Ecto neural progenitor cell (in vitro differentiated cells): ENCODE measurements around the gene PARP12.

ENCODE experiments used
- DNase-seq: peaks from one replicate; pipeline ENCODE4 v3.0.0-alpha.2; 2018; ENCODE audit warnings: low spot score

The PARP12 gene

DNA sequence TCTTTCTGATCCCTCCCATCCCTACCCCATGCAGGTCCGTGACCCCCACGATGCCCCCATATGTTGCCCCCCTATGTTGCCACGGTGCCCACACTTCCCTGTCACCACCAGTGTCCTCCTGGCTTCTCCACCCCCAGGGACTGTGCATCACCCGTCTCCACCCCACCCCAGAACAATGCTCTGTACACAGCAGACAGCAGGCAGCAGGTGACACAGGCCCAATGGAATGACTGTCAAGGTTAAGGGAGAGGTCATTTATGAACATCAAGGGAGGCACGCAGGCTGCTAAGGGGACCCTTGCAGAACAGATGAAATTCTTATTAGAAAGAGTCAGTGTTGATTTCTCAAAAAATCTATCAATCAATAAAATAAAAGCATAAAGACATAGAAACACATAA is 71.5 kb downstream of the PARP12 start:
- DNase-seq: no peak

DNA sequence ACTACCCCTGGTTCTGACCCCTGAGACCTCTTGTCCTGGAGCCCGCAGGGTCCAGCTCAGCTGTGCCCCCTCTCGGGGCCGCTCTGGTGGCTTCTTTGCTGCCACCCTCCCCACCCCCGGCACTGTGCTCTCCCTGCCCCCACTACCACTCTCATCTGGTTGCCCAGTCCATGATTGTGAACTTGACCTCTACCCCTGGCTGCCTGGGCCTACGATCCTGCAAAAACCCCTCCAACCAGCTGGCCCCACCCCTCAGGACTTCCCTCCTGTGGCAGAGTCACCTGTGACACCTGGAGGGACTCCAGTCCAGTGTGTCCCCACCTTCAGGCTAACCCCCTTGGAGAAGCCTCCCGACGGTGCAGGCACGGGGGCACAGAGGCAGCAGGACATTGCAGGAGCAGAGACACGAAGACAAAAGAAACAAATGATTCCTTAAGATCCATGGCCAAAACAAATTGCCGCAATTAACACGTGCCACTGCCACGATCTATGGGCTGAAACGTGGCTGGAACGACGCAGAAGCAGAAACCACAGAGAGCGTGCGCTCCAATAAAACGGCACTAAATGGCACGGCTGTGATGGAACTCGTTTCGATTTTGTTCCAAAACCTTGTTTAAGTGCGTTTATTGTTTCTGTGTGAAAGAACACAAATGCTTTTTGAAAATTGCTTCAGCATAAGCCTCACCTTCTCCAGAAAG is 72.0 kb downstream of the PARP12 start:
- no peak for DNase-seq

DNA sequence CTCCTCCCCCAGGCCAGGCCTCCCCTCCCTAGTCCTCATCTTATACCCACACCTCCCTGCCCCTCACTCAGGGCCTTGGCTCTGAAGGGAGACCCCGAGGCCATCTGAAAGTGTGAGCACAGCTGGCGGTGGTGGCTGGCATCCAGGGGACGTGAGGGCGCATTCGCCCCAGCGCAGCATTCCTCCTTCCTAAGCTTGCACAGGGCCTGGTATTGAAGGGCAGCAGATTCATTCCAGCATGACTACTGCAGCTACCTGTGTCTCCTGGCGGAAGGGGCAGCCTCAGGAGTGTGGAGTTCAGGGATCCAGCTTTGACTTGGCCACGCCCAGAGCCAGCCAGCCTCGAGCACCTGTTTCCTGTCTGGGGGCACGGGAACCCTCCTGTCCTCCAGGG is 72.6 kb downstream of the PARP12 start:
- no peak for DNase-seq

DNA sequence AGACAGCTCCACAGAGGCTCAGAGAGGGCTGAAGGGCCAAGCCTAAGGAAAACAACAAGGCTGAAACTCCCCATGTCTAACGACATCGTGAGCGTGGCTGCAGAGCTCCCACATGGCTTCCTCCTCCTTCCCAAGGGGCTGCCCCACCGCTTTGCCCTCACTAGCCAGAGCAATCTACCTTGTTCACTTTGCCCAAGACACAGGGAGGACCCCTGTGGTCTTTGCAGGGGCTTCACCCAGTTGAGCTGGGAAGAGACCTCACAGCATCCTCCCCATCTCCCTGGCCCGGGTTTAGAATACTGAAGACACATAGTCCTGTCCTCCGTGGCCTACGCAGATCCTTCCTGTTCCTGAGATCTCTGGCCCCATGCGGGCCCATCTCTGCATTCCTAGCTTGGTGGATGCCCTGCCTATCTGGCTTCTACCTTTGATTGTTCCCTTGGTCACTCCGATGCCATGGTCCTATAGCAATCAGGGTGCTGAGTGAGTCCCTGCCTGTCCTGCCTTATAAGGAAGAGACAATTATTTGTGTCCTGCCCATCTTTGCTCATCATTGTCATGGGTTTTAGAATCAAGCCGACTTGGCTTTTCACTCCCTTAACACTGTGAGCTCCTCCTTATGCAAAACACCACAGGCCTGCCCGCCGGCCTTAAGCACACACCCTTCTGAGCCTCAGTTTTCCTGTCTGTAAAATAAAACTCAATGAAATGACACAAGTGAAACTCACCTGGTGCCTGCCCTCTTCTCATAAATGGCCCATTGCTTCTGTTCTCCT is 73.2 kb downstream of the PARP12 start:
- DNase-seq: no peak

DNA sequence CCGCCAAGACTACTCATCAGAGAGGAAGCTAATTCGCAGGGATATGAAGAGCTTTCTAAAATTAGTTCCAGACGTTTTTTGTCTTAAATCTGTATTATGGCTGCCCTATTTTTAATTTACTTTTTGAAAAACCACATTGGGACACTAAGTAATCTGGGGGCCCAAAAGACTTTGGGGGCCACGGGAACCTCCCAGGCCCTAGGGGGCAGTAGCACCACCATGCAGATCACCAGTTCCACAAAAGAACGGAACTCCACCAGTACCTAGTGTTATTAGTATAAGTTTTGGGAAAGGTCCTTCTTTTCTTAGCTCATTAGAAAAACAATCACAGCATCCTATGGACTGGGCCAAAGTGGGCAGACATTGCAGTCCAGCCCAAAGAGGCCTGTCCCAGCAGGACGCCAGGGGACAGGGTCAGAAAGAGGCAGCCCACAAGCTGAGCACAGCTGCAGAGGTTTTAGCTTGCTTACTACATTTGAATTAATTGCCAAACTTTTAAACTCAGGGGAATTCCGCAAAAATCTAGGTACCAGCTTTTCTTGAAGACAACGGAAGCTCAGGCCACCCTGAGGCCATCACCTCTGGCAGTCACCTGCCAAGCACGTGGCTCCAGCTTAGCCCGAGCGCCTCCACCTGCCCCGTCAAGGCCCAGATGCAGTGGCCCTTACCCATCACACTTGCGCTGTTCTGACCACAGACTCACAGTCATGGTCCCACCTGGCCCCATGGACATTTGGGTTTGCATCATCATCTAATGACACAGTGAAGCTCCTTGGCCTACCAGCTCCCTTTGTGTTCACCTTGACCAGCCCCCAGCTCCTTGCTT is 74.8 kb downstream of the PARP12 start:
- no peak for DNase-seq

DNA sequence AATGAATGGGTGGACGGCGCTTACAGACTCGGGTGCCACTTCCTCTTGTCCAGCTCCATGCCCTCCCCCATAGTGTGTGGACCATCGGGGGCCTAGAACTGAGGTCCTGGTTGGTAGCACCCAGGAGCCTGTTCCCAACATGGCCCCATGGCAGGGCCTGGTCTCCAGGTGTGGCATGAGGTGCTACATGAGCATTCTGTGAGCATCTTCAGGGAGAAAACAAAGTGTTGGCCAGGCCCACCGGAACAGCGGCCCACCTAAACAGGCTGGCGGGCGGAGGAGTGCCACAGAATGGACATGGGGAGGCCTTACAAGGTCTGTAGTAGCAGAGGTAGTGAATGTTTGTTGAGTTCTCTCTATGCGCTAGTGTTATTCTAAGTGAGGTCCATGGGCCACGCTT is 76.9 kb downstream of the PARP12 start:
- DNase-seq: no peak

DNA sequence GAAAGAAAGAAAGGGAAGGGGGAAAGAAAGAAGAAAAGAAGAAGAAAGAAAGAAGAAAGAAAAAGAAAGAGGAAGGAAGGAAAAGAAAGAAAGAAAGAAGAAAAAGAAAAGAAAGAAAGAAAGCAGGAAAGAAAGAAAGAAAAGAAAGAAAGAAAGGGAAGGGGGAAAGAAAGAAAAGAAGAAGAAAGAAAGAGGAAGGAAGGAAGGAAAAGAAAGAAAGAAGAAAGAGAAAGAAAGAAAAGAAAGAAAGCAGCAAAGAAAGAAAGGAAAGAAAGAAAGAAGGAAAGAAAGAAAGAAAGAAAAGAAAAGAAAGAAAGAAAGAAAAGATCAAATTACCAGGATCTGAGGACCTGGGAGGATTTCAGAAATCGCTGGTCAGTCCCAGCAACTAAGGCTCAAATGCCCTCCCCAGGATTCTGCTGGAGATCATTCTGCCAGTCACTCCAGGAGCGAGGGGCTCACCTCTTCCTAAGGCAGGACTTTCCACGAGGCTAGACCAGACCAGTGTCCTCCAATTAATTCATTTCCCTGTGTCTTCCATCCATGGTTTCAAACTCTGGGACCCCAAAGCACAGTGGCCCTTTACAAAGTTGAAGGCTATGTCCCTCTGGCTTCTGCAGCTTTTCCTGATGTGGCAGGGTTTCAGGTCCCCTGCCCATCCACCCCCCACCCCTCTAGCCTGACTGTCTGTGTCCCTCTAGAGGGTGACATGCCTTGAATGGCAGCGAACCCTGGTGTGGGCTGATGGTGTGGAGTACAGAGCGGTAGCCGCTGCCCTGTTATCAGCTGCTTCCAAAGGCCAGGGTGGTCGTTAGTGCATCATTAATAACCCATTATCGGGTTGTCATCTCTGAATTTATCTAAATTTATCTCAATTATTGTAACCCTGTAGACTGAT is 77.9 kb downstream of the PARP12 start:
- DNase-seq: no peak

DNA sequence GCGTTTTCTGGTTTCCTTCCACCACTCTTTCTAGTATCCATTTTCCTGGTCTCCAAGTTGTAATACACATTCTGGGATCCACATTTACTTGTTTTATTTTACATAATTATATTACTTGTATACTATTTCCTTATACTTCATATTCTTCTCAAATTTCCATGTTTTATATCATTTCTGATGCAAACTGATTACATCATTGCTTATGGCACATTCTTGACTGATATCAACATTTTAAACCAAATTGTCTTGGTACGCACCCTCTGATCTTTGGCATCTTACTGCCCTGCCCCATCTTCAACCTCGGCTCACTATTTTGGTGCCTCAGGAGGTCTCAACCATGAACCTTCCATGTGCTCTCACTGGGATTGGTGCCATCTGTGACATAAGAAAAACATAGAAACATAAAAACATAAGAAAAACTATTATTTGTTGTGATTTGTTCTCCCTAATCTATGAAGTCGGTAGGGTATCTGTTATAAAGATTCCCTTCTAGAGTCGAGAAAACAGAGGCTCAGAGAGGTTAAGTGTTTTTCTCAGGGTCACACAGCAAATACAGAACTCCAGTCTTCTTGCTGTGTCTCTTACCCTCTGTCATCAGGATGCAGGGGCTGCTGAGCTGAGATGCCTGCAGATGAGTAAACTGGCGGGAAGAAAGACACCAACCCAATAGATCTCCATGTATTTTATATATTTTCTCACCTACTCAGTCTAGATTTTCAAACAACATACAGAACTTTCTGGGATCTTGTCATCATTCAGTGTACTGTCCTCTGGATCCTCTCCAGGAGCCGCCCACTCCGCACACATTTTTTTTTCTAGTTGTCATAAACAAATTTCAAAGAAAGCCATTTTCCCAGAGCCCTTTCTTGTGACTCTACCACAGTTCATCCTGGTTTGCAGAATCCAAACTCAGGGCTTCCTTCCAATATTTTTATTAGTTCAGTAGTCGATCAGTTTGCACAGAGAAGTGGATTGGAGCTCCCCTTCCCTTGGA is 79.5 kb downstream of the PARP12 start:
- no peak for DNase-seq

DNA sequence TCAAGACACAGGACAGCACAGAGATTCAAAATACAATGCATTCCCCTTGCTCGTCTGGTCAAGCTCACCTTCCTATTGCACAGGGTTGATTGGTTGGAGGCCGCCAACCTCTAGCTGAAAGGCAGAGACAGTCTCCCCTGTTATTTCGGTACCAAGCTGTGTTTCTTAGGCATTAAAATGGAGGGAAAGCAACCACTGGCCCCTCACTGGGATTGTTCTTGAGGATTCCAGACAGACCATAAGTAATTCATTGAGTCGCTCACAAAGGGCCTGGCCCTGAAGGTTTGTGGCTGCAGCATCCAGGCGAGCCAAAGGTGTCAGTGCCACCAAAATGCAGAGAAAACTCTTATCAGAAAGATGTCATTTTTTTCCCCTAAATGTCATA is 81.2 kb downstream of the PARP12 start:
- DNase-seq: no peak

DNA sequence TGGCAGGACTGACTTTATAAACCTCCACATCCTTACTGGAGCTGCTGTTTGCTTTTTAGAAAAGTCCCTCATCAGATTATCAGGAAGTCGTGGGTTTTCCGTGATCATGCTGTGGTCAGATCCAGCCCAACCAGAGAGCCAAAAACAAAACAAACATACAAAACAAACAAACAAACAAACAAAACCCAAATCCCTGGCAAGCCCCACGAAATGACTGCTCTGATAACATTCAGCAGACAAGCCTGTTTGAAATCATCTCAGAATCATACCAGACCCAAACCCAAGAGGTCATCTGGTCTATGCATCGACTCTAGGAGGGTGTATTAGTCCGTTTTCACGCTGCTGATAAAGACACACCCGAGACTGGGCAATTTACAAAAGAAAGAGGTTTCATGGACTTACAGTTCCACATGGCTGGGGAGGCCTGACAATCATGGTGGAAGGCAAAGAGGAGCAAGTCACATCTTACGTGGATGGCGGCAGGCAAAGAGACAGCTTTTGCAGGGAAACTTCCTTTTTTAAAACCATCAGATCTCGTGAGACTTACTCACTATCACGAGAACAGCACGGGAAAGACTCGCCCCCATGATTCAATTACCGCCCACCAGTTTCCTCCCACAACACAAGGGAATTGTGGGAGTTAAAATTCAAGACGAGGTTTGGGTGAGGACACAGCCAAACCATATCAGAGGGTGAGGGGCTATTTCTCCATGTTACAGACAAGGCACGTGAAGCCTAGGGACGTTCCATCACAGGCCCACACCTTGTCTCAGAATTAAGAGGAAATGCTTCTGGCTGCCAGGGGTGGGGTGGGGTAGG is 85.7 kb downstream of the PARP12 start:
- DNase-seq: no peak

DNA sequence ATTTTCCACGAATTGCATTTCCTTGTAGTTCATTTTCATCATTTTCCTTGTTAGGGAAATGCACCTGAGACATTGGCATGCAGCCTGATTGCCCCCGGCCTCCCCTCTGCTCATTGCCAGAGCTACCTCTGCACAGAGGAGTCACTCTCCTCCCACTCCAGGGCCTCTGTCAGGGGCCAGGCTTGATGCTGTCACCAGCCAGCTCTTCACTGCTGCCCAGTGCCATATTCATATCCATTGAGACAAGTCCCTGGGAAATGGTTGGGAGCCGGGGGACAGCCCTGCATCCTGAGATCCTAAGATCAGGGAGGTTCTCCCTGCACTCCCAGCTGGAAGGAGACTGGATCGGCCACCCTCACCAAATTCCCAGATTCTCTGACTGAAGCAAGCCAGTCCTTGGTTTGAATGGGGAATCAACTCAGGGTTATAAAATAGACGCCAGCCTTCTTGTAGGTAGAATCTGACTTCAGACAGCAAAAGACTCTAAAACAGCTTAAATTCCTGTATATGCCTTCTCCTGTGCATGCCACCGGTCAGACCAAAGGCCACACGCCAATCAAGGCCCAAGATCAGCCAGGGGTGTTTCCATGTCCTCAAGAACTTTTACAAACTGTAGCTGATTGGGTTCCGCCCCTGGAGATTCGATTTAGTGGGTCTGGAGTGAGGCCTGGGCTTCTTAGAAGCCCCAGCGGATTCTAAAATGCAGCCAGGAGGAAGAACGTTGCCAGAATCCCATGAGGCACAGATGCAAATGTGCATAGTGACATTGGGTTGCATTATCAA is 86.5 kb downstream of the PARP12 start:
- DNase-seq: no peak

DNA sequence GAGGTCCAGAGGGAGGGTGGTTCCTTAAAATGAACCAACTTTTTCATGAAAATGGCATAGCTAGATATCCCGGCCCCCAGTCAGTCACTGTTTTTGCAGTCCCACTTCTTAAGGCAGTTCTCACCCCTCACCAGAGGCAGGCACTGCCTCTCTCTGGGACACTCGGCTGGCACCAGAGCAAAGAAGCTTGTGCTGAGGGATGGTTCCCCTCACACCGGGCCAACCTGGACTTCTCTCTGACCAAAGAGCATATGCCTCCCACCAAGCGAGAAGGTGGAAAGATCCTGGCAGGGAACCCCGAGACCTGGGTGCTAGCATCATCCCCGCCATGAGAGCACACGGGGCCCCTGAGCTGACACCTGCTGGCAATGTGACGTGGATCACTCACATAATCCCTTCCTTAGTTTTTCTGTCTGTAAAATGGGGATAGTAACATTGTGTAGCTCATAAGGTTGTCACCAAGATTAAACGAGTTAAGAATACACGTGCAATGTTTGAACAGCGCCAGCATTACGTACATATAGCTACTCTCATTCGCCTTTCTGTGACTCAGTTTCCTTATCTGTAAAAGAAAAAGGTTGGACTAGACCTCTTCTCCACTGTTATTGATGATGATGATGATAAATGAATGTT is 88.5 kb downstream of the PARP12 start:
- DNase-seq: no peak
